Measurements from ENCODE around the gene ZC3H13. TPM values are rescaled to one million over a fixed set of nuclear protein-coding genes. Genes with fewer than 3 reads are reported as not detected.

ZC3H13 gene
- total RNA-seq, 4 donors from 2014 or later: 31.6 to 49.7 (median 38.0) TPM

- Histone ChIP-seq H3K4me3 (no peak overlapping the region), H3K27ac (no peak overlapping the region), H3K9me3 (no peaks in the 10 kb centered on the region), H3K27me3 (no peaks in the 10 kb centered on the region), H3K36me3 (no peaks in the 10 kb centered on the region), H3K4me1 (no peaks in the 10 kb centered on the region)
- ATAC-seq: no peak
- TF ChIP-seq POLR2A (IDR thresholded peaks at IDR 0.05): no peak
- no peak for TF ChIP-seq EP300 (IDR thresholded peaks at IDR 0.05)
- TF ChIP-seq CTCF (IDR thresholded peaks at IDR 0.05): no peak
- TF ChIP-seq POLR2AphosphoS5 (IDR thresholded peaks at IDR 0.05): no peak
- WGBS, 2 donors (ENCODE audit: low coverage in 1 of 2): 80% methylated on average over 1 of the region's 1 CpG; no CpG with 5 or more reads in 1 of the 2 donors
These were observed 111.3 kb downstream of the ZC3H13 start for GRCh38 chr13:45941261-45941660.

GRCh38 chr13:45940061-45940460 lies 112.5 kb downstream of the ZC3H13 start:
- no peak for ATAC-seq
- H3K9me3 ChIP-seq: no peaks in the 10 kb centered on the region
- no peak overlapping the region for H3K4me3 ChIP-seq
- H3K27me3 ChIP-seq: no peaks in the 10 kb centered on the region
- no peak for TF ChIP-seq POLR2A (IDR thresholded peaks at IDR 0.05)
- TF ChIP-seq POLR2AphosphoS5 (IDR thresholded peaks at IDR 0.05): no peak
- TF ChIP-seq EP300 (IDR thresholded peaks at IDR 0.05): no peak
- no peak for TF ChIP-seq CTCF (IDR thresholded peaks at IDR 0.05)
- H3K27ac ChIP-seq: no peak overlapping the region
- no peaks in the 10 kb centered on the region for H3K36me3 ChIP-seq
- H3K4me1 ChIP-seq: no peaks in the 10 kb centered on the region
- WGBS, 2 donors (ENCODE audit: low coverage in 1 of 2): 87 to 100% methylated on average over 1 to 2 of the region's 2 CpGs

GRCh38 chr13:45936621-45937020 lies 115.9 kb downstream of the ZC3H13 start:
- no peaks in the 10 kb centered on the region for H3K36me3 ChIP-seq
- no peak overlapping the region for H3K4me3 ChIP-seq
- TF ChIP-seq POLR2A (IDR thresholded peaks at IDR 0.05) (no peak), CTCF (IDR thresholded peaks at IDR 0.05) (no peak), EP300 (IDR thresholded peaks at IDR 0.05) (no peak), POLR2AphosphoS5 (IDR thresholded peaks at IDR 0.05) (no peak)
- H3K9me3 ChIP-seq: no peaks in the 10 kb centered on the region
- H3K27ac ChIP-seq: no peak overlapping the region
- H3K27me3 ChIP-seq: no peaks in the 10 kb centered on the region
- no peak for ATAC-seq
- 50 to 81% methylated on average over 2 to 4 of the region's 4 CpGs for whole genome bisulfite sequencing, 2 donors (ENCODE audit: low coverage in 1 of 2)
- H3K4me1 ChIP-seq: no peaks in the 10 kb centered on the region

GRCh38 chr13:45934283-45934682 lies 118.3 kb downstream of the ZC3H13 start:
- Histone ChIP-seq H3K27me3 (no peaks in the 10 kb centered on the region), H3K4me1 (no peaks in the 10 kb centered on the region), H3K27ac (no peak overlapping the region), H3K4me3 (no peak overlapping the region), H3K9me3 (no peaks in the 10 kb centered on the region), H3K36me3 (no peaks in the 10 kb centered on the region)
- no peak for TF ChIP-seq EP300 (IDR thresholded peaks at IDR 0.05)
- TF ChIP-seq POLR2AphosphoS5 (IDR thresholded peaks at IDR 0.05): no peak
- TF ChIP-seq CTCF (IDR thresholded peaks at IDR 0.05): no peak
- no peak for TF ChIP-seq POLR2A (IDR thresholded peaks at IDR 0.05)
- 86 to 91% methylated on average over 4 of the region's 5 CpGs for WGBS, 2 donors (ENCODE audit: low coverage in 1 of 2)
- no peak for ATAC-seq

- H3K27ac ChIP-seq: no peak overlapping the region
- WGBS, 2 donors (ENCODE audit: low coverage in 1 of 2): 75 to 81% methylated on average over 11 to 13 of the region's 18 CpGs
- H3K4me1 ChIP-seq: no peaks in the 10 kb centered on the region
- ATAC-seq: no peak
- no peaks in the 10 kb centered on the region for H3K9me3 ChIP-seq
- no peak for TF ChIP-seq CTCF (IDR thresholded peaks at IDR 0.05)
- TF ChIP-seq POLR2AphosphoS5 (IDR thresholded peaks at IDR 0.05): no peak
- TF ChIP-seq EP300 (IDR thresholded peaks at IDR 0.05): no peak
- TF ChIP-seq POLR2A (IDR thresholded peaks at IDR 0.05): no peak
- H3K4me3 ChIP-seq: no peak overlapping the region
- H3K36me3 ChIP-seq: no peaks in the 10 kb centered on the region
- H3K27me3 ChIP-seq: no peaks in the 10 kb centered on the region
These were observed 119.2 kb downstream of the ZC3H13 start for GRCh38 chr13:45933203-45933908.

Measured in gastroesophageal sphincter (tissue), 4 donors.